Lower leg skin (tissue), 3 donors: ENCODE data around the gene DGCR2.
"Not testable (repeated sequence)": the region's sequence is repeated elsewhere in the genome, so short reads cannot be mapped to it uniquely, and the experiment has no call there.

Source experiments
- CTCF ChIP-seq, 3 donors: fragments of 450-650 bp; IDR thresholded peaks; one replicate each; pipeline ENCODE4 v1.5.1; 2016; ENCODE audit warnings: antibody characterized with exemption in 3 of 3, mild to moderate bottlenecking in 3 of 3, moderate library complexity in 2 of 3
- POLR2A ChIP-seq, 2 donors: fragments of 450-650 bp; IDR thresholded peaks; one replicate each; pipeline ENCODE4 v1.6.1; 2016 to 2017; ENCODE audit warnings: antibody characterized with exemption in 2 of 2, mild to moderate bottlenecking in 1 of 2, moderate library complexity in 1 of 2

- TF ChIP-seq CTCF, POLR2A (IDR thresholded peaks at IDR 0.05): not testable (repeated sequence)
These were observed 71.4 kb downstream of the DGCR2 start for GRCh38 chr22:19050847-19051246.
